Nephron progenitor cell (in vitro differentiated cells): ENCODE data around the gene RAMP3.

ENCODE experiments used
- DNase-seq: peaks from one replicate; pipeline ENCODE4 v3.0.0; 2021
- H3K27ac Mint-ChIP-seq: 2 replicates; pipeline ENCODE4 v1.8.0; 2021; ENCODE audit warnings: mild to moderate bottlenecking, moderate library complexity, mixed read lengths
- H3K27me3 Mint-ChIP-seq: 2 replicates; pipeline ENCODE4 v1.8.0; 2021; ENCODE audit warnings: mild to moderate bottlenecking, low read depth, mixed read lengths; ENCODE audit not compliant: poor library complexity
- H3K36me3 Mint-ChIP-seq: 2 replicates; pipeline ENCODE4 v1.8.0; 2021; ENCODE audit warnings: low read depth, mixed read lengths
- H3K4me1 Mint-ChIP-seq: 2 replicates; pipeline ENCODE4 v1.8.0; 2021; ENCODE audit warnings: mixed read lengths
- H3K4me3 Mint-ChIP-seq: 2 replicates; pipeline ENCODE4 v1.8.0; 2021; ENCODE audit warnings: mild to moderate bottlenecking, moderate library complexity, mixed read lengths
- H3K9me3 Mint-ChIP-seq: 2 replicates; pipeline ENCODE4 v1.8.0; 2021; ENCODE audit warnings: mild to moderate bottlenecking, moderate library complexity, mixed read lengths
- CTCF ChIP-seq: fragments of 200-600 bp; sonication (generic); IDR thresholded peaks from 2 replicates; pipeline ENCODE4 v1.5.0; 2021; ENCODE audit warnings: antibody characterized with exemption

The RAMP3 gene

GRCh38 chr7:45193828-45194227, 36.2 kb downstream of the RAMP3 start:
- DNase-seq = no peak
- Mint-ChIP-seq H3K4me3 (no peak overlapping the region), H3K27me3 (peaks cover 8% of the 10 kb centered on the region), H3K36me3 (no peaks in the 10 kb centered on the region), H3K9me3 (peaks cover 14% of the 10 kb centered on the region), H3K4me1 (no peaks in the 10 kb centered on the region), H3K27ac (no peak overlapping the region)
- TF ChIP-seq CTCF = no peak

- TF ChIP-seq CTCF = no peak
- H3K27me3 Mint-ChIP-seq = peaks cover 8% of the 10 kb centered on the region
- no peak overlapping the region for H3K27ac Mint-ChIP-seq
Observed at GRCh38 chr7:45196374-45196773, 38.8 kb downstream of the RAMP3 start.

GRCh38 chr7:45197461-45197860, 39.9 kb downstream of the RAMP3 start:
- no peak for TF ChIP-seq CTCF
- Mint-ChIP-seq H3K9me3 (peaks cover 6% of the 10 kb centered on the region), H3K27ac (no peak overlapping the region), H3K27me3 (peaks cover 6% of the 10 kb centered on the region), H3K4me3 (no peak overlapping the region), H3K36me3 (no peaks in the 10 kb centered on the region), H3K4me1 (no peaks in the 10 kb centered on the region)
- no peak for DNase-seq

More at GRCh38 chr7:45196374-45196773, 38.8 kb downstream of the RAMP3 start:
- no peak for DNase-seq
- Mint-ChIP-seq H3K4me1 (no peaks in the 10 kb centered on the region), H3K9me3 (peaks cover 14% of the 10 kb centered on the region), H3K4me3 (no peak overlapping the region), H3K36me3 (no peaks in the 10 kb centered on the region)

GRCh38 chr7:45198986-45199385, 41.4 kb downstream of the RAMP3 start:
- no peaks in the 10 kb centered on the region for H3K9me3 Mint-ChIP-seq
- H3K36me3 Mint-ChIP-seq = no peaks in the 10 kb centered on the region
- H3K27ac Mint-ChIP-seq = no peak overlapping the region
- TF ChIP-seq CTCF = no peak
- peaks cover 8% of the 10 kb centered on the region for H3K27me3 Mint-ChIP-seq
- H3K4me3 Mint-ChIP-seq = no peak overlapping the region
- H3K4me1 Mint-ChIP-seq = no peaks in the 10 kb centered on the region
- no peak for DNase-seq

GRCh38 chr7:45199506-45199905, 41.9 kb downstream of the RAMP3 start:
- no peaks in the 10 kb centered on the region for H3K36me3 Mint-ChIP-seq
- H3K27me3 Mint-ChIP-seq = peaks cover 8% of the 10 kb centered on the region
- H3K4me3 Mint-ChIP-seq = no peak overlapping the region
- H3K9me3 Mint-ChIP-seq = no peaks in the 10 kb centered on the region
- no peaks in the 10 kb centered on the region for H3K4me1 Mint-ChIP-seq
- no peak for DNase-seq
- no peak for TF ChIP-seq CTCF
- no peak overlapping the region for H3K27ac Mint-ChIP-seq

GRCh38 chr7:45202625-45203024, 45.0 kb downstream of the RAMP3 start:
- no peaks in the 10 kb centered on the region for H3K4me1 Mint-ChIP-seq
- DNase-seq = no peak
- no peaks in the 10 kb centered on the region for H3K9me3 Mint-ChIP-seq
- peaks cover 3% of the 10 kb centered on the region for H3K27me3 Mint-ChIP-seq
- H3K27ac Mint-ChIP-seq = no peak overlapping the region
- H3K4me3 Mint-ChIP-seq = no peak overlapping the region
- no peaks in the 10 kb centered on the region for H3K36me3 Mint-ChIP-seq
- TF ChIP-seq CTCF = no peak
